Fibroblast of villous mesenchyme (primary cell): Measurements from ENCODE around the gene SLC16A3. TPM values are rescaled to one million over a fixed set of nuclear protein-coding genes. Genes with fewer than 3 reads are reported as not detected.
"Not testable (repeated sequence)": the region's sequence is repeated elsewhere in the genome, so short reads cannot be mapped to it uniquely, and the experiment has no call there.

ENCODE experiments used
- DNase-seq: peaks from one replicate; pipeline ENCODE4 v3.0.0-alpha.2; 2010; ENCODE audit warnings: low read depth
- H3K4me3 ChIP-seq: 2 replicates; pipeline ENCODE4 v1.5.1; 2011; ENCODE audit warnings: low read depth, mild to moderate bottlenecking, low read length
- total RNA-seq: library from RNA; depleted of rRNA; stranded (reverse); fragments of >200 nt; gene quantifications from 2 replicates; pipeline ENCODE4 v1.2.3, GENCODE V29; 2012
- TF ChIP-seq, protein P1 (sequence below): IDR thresholded peaks from 2 replicates; pipeline ENCODE4 v1.5.1; 2012; ENCODE audit warnings: low read depth, mild to moderate bottlenecking, low read length; ENCODE audit not compliant: insufficient read depth

Gene SLC16A3
- total RNA-seq, 1 donor = 174 TPM

DNA sequence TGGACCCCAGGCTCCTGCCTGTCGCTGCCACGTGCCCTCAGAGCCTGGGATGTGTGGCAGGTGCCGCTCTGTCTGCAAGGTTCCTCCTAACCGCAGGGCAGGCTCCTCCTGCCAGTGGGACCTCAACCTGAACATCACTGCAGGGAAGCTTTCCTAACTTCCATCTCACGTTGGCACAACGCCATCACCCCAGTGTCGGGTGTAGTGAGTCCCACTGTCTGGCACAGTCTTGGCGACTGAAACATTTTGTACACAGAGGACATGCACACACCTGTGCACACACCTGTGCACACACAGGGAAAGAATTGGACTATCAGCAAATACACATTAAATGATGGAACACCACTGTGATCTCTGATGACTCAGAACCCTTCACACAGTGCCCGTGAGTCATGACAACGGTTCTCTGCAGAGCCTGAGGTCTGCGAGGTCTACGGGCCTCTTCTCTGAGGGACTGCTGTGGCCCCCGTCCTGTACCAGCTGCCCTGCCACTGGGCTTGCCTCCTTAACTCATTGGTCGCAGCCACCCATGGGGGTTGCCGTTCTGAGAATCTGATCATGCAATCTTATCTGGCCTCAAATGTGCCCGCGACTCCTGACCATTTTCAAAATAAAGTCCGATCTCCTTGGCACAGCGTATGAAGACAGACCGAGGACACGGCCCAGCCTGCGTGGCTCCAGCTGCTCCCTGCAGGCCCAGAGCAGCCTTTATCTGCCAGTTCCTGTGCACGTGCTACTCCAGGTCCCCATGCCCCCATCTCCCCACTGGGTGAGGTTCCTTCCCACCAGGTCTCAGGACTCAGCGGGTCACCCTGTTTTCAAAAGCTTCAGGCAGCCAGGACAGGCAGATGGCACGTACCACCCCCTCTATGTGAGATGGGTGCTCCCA lies 23.8 kb upstream of the SLC16A3 start:
- TF ChIP-seq, protein P1, sequence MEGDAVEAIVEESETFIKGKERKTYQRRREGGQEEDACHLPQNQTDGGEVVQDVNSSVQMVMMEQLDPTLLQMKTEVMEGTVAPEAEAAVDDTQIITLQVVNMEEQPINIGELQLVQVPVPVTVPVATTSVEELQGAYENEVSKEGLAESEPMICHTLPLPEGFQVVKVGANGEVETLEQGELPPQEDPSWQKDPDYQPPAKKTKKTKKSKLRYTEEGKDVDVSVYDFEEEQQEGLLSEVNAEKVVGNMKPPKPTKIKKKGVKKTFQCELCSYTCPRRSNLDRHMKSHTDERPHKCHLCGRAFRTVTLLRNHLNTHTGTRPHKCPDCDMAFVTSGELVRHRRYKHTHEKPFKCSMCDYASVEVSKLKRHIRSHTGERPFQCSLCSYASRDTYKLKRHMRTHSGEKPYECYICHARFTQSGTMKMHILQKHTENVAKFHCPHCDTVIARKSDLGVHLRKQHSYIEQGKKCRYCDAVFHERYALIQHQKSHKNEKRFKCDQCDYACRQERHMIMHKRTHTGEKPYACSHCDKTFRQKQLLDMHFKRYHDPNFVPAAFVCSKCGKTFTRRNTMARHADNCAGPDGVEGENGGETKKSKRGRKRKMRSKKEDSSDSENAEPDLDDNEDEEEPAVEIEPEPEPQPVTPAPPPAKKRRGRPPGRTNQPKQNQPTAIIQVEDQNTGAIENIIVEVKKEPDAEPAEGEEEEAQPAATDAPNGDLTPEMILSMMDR = no peak
- peak; percentile 66 for DNase-seq
- H3K4me3 ChIP-seq = no peak overlapping the region

DNA sequence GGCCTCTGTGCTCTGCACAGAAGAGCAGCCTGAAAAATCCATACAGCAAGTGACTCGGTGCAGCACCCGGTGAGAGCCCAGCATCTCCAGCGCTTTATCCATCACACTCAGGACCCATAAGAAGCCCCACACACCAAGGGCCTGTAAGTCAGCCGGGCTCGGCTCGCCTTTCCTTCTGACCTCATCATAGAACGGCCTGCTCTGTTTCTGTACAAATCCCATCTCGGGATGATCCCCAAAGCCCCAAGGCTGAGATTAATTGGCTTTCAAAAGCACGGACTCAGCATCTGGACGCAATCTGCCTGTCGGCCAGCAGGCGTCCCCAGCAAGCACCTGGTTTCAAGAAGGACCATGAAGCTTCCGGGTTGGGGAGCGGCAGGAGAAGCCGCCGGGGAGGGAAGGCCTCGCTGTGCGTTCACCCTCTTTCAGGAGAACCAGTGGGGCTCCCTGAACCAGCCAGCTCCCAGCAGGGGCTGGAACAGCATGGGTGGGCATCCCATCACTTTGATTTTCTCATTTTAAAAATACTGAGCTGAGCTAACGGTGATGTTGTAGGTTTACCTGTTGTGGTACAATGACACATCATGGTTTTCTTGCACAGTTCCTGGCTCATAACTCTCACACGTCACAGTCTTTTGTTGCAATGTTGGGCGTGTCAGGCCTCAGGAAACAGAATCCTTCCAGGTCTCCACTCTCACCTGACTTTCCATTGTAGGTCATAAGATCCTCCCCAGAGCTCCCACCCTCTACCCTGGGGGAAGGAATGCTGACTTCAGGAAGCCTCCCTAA lies 22.9 kb upstream of the SLC16A3 start:
- H3K4me3 ChIP-seq = no peak overlapping the region
- TF ChIP-seq, protein P1 = peak; percentile 89
- DNase-seq = peak; percentile 91

DNA sequence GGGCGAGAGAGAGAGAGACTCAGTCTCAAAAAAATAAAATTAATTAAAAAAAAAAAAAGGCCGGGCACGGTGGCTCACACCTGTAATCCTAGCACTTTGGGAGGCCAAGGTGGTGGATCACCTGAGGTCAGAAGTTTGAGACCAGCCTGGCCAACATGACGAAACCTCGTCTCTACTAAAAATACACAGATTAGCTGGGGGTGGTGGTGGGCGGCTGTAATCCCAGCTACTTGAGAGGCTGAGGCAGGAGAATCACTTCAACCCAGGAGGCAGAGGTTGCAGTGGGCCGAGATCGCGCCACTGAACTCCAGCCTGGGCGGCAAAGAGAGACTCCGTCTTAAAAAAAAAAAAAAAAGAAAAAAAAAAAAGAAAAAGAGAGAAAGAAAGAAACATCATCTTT lies 18.2 kb upstream of the SLC16A3 start:
- not testable (repeated sequence) for DNase-seq, H3K4me3 ChIP-seq

DNA sequence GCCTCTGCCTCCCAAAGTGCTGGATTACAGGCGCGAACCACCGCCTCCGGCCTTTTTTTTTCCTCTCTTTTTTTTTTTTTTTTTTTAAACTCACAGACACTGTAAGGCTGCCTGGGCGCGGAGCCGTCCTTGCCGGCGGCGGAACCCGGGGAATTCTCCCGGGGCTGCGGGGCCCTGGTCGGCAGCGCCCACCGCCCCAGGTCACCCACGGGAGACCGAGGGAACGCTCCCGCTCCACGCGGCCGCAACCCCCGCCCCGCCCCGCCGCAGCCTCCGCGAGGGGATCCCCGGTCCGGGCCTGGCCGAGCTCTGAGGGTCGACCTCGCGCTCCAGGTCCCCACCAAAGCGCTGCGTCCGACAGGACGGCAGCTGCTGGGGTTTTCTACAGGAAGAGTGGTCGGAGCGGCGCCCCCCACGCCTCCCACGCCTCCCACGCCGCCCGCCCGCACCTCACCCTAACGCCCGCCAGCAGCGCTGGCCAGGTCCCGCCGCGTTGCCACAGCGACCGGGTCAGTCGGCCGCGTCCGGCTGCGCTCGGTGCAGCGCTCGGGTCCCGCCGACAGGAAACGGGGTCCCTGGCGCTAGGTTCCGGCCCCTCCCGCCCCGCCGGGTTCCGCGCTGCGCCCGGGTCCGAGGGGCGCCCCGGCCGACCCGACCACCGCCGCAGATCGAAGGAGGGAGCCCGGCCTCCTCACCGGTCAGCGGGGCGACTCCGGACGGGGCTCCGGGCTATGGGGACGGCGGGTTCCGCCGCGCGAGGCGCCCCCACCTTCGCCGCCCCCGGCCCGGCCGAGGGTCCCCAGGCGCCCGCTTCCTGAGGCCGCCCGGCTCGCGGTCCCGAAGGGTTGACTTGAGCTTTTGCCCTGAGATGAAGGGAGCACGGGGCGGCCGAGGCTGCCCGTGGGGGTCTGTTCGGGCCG lies 16.3 kb upstream of the SLC16A3 start, which contains the start of gene CCDC57:
TSS of gene CCDC57 (minus strand) at position 512 of the 920 bp plus-strand sequence. CDS start 10,898 bp downstream, outside the sequence.
- peak; percentile 78 for DNase-seq
- TF ChIP-seq, protein P1 = no peak

DNA sequence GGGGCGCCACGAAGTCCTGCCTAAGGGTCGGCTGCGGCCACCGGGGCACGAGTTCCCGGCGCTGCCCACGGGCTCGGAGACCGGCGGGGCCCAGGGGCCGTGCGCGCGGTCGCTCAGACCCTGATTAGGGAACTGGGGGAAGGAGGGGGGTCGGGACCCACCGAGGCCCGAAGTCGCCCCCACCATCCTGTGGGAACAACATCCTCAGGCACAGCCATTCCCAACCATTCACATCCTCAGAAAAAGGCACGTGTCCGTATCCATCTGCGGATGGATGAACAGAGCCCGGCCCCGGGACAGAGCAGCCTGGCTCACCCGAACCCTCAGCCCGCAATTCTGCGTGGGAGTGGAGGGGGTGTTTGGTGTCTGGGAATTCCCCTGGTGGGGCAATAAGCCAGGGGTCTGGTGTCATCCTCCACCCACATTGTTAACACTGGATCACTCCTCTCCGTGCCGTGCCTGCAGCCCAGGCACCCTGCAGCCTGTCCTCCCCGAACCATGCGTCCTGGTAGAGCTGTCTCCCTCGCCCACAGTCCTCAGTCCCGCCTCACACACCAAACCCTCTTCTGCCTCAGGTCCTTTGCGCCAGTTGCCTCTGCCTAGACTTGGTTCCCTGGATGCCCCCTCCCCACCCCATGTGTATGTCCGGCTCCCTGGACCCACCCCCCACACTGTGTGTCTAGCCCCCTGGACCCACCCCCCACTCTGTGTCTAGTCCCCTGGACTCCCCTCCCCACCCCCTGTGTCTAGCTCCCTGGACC lies 15.4 kb upstream of the SLC16A3 start:
- TF ChIP-seq, protein P1 = no peak
- peak; percentile 80 for DNase-seq
- peak overlapping the region; percentile 70 for H3K4me3 ChIP-seq

More for the DNA sequence above, 16.3 kb upstream of the SLC16A3 start, which contains the start of gene CCDC57:
- peak within 1 kb of the TSS; percentile 70 for H3K4me3 ChIP-seq

DNA sequence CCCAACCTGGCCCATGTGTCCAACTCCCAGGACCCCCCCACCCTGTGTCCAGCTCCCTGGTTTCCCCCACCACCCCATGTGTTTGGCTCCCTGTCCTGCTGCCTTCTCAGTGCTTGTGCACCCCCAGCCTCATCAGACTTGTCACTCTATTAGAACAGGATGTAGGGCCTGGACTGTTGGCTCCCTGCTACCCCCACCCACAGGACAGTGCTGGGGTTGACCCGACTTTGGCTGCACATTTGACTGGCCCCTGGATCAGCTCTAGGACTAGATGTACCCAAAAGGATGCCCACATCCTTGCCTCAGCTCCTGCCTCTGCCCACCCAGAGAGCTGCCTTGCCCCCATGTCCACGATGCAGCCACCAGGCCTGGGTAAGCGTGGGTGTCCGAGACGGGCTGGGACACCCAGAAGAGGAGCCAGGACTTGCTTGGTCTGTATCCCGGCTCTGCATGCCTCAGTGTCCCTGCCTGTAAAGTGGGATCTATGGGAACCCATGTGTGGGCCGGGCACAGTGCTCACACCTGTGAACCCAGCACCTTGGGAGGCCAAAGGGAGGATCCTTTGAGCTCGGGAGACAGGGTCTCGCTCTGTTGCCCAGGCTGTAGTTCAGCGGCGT lies 14.7 kb upstream of the SLC16A3 start:
- H3K4me3 ChIP-seq = no peak overlapping the region
- DNase-seq = no peak
- TF ChIP-seq, protein P1 = no peak
